OCI-LY3 (cell line): Measurements from ENCODE around the gene HIBCH.

Experiments used
- EZH2phosphoT487 ChIP-seq: fragments of 200-600 bp; shearing (Covaris generic); IDR thresholded peaks from 2 replicates; pipeline ENCODE4 v1.6.1; 2018; ENCODE audit warnings: antibody characterized with exemption, mixed run types, low read depth
- TF ChIP-seq, protein P1 (sequence below): fragments of 200-600, 300-600 bp; sonication (generic); IDR thresholded peaks from 2 replicates; pipeline ENCODE4 v1.5.1; 2014; ENCODE audit warnings: antibody characterized with exemption, low read length, low read depth

GRCh38 chr2:190213441-190214335, 105.9 kb downstream of the HIBCH start:
- TF ChIP-seq, protein P1, sequence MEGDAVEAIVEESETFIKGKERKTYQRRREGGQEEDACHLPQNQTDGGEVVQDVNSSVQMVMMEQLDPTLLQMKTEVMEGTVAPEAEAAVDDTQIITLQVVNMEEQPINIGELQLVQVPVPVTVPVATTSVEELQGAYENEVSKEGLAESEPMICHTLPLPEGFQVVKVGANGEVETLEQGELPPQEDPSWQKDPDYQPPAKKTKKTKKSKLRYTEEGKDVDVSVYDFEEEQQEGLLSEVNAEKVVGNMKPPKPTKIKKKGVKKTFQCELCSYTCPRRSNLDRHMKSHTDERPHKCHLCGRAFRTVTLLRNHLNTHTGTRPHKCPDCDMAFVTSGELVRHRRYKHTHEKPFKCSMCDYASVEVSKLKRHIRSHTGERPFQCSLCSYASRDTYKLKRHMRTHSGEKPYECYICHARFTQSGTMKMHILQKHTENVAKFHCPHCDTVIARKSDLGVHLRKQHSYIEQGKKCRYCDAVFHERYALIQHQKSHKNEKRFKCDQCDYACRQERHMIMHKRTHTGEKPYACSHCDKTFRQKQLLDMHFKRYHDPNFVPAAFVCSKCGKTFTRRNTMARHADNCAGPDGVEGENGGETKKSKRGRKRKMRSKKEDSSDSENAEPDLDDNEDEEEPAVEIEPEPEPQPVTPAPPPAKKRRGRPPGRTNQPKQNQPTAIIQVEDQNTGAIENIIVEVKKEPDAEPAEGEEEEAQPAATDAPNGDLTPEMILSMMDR: no peak
- TF ChIP-seq EZH2phosphoT487: no peak
